Activated CD8-positive, alpha-beta T cell treated with anti-CD3 and anti-CD28 coated beads for 36 hours (primary cell): Measurements from ENCODE around the gene CD74. TPM values are rescaled to one million over a fixed set of nuclear protein-coding genes. Genes with fewer than 3 reads are reported as not detected.

Experiments used
- ATAC-seq: fragments of 200-7000 bp; cut with Tn5 transposase; one replicate; pipeline ENCODE4 v1.10.0; 2021; ENCODE audit warnings: mild to moderate bottlenecking, moderate library complexity
- CTCF ChIA-PET: fragments of 350-600 bp; sonication (Branson Sonifier 250); formaldehyde crosslinking; loops from one replicate; lab custom pipeline; 2021; ENCODE audit warnings: antibody characterized with exemption; lab: Charles Lee
- POLR2A ChIA-PET: fragments of 350-600 bp; sonication (Branson Sonifier 250); formaldehyde crosslinking; loops from one replicate; lab custom pipeline; 2021; ENCODE audit warnings: antibody characterized with exemption; lab: Charles Lee
- DNase-seq: peaks from one replicate; pipeline ENCODE4 v3.0.0-alpha.2; 2020
- H3K27ac Mint-ChIP-seq: one replicate; pipeline ENCODE4 v1.8.0; 2021; ENCODE audit warnings: mild to moderate bottlenecking, mixed read lengths
- H3K27me3 Mint-ChIP-seq: one replicate; pipeline ENCODE4 v1.8.0; 2021; ENCODE audit warnings: mixed read lengths
- H3K36me3 Mint-ChIP-seq: one replicate; pipeline ENCODE4 v1.8.0; 2021; ENCODE audit warnings: low read depth, mixed read lengths
- H3K4me1 Mint-ChIP-seq: one replicate; pipeline ENCODE4 v1.8.0; 2021; ENCODE audit warnings: low read depth, mixed read lengths
- H3K4me3 Mint-ChIP-seq: one replicate; pipeline ENCODE4 v1.8.0; 2021; ENCODE audit warnings: mild to moderate bottlenecking, moderate library complexity, mixed read lengths
- H3K9me3 Mint-ChIP-seq: one replicate; pipeline ENCODE4 v1.8.0; 2021; ENCODE audit warnings: mixed read lengths
- CTCF ChIP-seq: fragments of 200-600 bp; IDR thresholded peaks from one replicate; pipeline ENCODE4 v1.8.0; 2022; ENCODE audit warnings: antibody characterized with exemption, mild to moderate bottlenecking
- intact Hi-C: fragments of 100-400 bp; cut with micrococcal nuclease; formaldehyde crosslinking; loops from one replicate; pipeline ENCODE4 v1.10.0; 2022
- total RNA-seq, 2 experiments: library from RNA; stranded (reverse); gene quantifications; one replicate each; pipeline ENCODE4 v1.2.3, GENCODE V29; 2021

Gene CD74
- total RNA-seq, 2 experiments from 2014 or later, result 277 to 282 TPM

DNA sequence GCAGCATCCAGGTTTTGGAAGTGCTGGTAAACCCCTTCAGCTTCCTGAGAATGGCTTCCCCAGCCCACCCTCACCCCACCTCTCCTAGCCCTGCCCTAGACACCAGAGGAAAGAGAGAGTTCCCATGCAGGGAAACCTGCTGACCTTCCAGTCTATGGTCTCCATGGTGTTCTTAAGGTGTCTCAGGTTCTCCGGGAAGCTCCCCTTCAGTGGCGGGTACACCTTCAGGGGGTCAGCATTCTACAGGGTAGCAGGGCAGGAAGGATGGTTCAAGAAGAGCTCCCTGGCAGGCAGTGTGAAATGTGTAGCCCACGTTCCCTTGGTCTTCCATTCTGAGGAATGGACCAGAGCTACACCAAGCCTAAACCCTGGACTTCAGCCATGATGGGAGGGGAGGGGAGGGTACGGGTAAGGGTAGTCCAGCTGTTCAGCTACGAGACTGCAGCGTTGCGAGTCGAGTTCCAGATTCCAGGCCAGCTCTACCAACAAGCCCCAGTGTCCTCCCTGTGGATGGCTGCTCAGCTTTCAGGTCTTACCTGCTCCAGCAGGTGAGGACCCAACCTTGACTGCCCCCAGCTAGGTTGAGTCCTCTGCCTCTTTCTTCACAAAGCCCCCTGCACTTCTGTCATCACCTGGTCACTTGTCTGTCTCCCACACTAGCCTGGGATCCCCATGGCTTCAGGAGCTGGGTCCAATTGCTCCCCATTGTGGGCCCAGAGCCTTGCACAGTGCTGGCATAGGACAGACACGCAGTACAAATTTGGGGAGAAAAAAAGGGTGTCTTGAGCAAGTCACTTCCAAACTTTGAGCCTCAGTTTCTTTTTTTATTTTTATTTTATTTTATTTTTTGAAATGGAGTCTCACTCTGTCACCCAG lies 7.5 kb downstream of the CD74 start:
- CTCF ChIA-PET, result no interaction called here
- no peaks in the 10 kb centered on the region for H3K27me3 Mint-ChIP-seq
- no peak for TF ChIP-seq CTCF
- H3K9me3 Mint-ChIP-seq, result no peaks in the 10 kb centered on the region
- H3K36me3 Mint-ChIP-seq, result peaks cover 39% of the 10 kb centered on the region
- no peak overlapping the region for H3K4me3 Mint-ChIP-seq
- POLR2A ChIA-PET, result interaction anchor here (0.7 to 2.4 kb wide), 7 partner anchors 7 to 45 kb away, joined by 3 to 8 read pairs (median 4); partner anchors contain the start of gene CD74
- ATAC-seq (no peak), DNase-seq (no peak)
- H3K4me1 Mint-ChIP-seq, result peaks cover 13% of the 10 kb centered on the region
- intact Hi-C loops, result loop anchor here (5.0 kb wide), 1 partner anchor 32 kb away; no protein-coding TSS in a partner anchor
- peak overlapping the region; percentile 42 for H3K27ac Mint-ChIP-seq

DNA sequence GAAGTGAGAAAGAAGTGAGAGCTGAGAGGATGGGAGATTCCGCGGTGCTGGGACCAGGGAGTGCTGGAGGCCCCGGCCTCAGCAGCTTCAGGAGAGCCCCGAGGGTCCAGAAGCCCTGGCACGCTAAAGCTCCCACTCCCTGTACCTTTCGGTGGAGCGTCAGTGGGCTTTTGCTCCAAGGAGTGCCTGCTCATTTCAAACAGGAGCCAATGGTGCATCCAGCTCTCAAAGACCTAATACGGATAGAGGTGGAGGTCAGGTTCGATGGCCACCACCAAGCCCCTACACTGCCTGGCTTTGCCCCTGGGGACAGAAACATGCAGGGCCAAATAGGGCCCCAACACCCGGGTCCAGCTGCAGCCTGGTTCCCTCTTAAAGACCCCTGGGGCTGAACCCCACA lies 8.2 kb downstream of the CD74 start:
- TF ChIP-seq CTCF, result no peak
- ChIA-PET CTCF (interaction anchor here (1.2 kb wide), 1 partner anchor 32 kb away, joined by 4 read pairs; no protein-coding TSS in a partner anchor), POLR2A (interaction anchor here (0.7 to 2.4 kb wide), 6 partner anchors 8 to 44 kb away, joined by 3 to 8 read pairs (median 6); partner anchors contain the start of gene CD74)
- Mint-ChIP-seq H3K9me3 (no peaks in the 10 kb centered on the region), H3K4me3 (no peak overlapping the region), H3K36me3 (peaks cover 34% of the 10 kb centered on the region), H3K27ac (no peak overlapping the region), H3K27me3 (no peaks in the 10 kb centered on the region), H3K4me1 (peaks cover 6% of the 10 kb centered on the region)
- intact Hi-C loops, result loop anchor here (5.0 kb wide), 1 partner anchor 33 kb away; no protein-coding TSS in a partner anchor
- ATAC-seq, result no peak
- DNase-seq, result no peak

DNA sequence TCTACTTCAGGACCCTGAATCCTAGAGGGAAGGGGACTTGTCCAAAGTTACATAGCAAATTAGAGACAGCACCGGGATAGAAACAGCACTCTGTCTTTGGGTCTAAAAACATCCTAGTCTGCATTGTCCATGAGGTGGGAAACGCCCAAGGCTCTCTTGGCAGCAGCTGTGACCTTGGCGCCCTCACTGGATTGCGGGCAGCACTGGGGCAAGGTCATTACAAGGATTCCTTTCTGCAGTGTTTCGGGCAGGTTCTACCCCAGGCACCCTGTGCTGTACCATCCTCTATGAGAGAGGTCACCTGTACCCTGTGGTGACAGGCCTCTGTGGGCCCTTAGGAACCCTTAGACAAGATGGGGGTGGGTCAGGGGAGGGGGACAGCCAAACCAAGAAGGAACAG lies 8.6 kb downstream of the CD74 start:
- intact Hi-C loops, result loop anchor here (5.0 kb wide), 1 partner anchor 33 kb away; no protein-coding TSS in a partner anchor
- Mint-ChIP-seq H3K27me3 (no peaks in the 10 kb centered on the region), H3K27ac (peak overlapping the region; percentile 13), H3K9me3 (no peaks in the 10 kb centered on the region), H3K4me3 (no peak overlapping the region), H3K36me3 (peaks cover 34% of the 10 kb centered on the region), H3K4me1 (peaks cover 6% of the 10 kb centered on the region)
- DNase-seq, result no peak
- ChIA-PET CTCF (interaction anchor here (1.2 kb wide), 1 partner anchor 32 kb away, joined by 4 read pairs; no protein-coding TSS in a partner anchor), POLR2A (interaction anchor here (1.3 to 7.1 kb wide), 6 partner anchors 7 to 44 kb away, joined by 4 to 57 read pairs (median 8); partner anchors contain the start of gene CD74)
- no peak for ATAC-seq
- no peak for TF ChIP-seq CTCF

DNA sequence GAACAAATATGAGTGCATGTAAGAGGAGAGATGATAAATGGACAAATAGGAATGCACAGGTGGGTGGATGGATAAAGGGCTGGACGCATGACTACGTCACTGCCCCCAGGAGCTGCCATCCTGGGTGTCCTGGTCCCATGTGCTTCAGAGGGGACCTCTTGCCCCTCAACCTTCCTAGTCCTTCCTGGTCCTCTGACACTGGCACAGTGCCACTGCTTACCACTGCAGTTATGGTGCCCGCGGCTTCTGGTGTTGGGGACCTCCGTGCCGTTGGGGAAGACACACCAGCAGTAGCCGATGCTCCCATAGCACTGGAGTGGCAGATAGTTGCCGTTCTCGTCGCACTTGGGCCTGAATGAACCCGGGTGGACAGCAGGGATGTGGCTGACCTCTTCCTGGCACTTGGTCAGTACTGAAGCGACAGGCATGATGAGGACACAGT lies 9.8 kb downstream of the CD74 start:
- Mint-ChIP-seq H3K4me1 (no peaks in the 10 kb centered on the region), H3K4me3 (no peak overlapping the region), H3K36me3 (peaks cover 39% of the 10 kb centered on the region), H3K27ac (no peak overlapping the region), H3K27me3 (no peaks in the 10 kb centered on the region), H3K9me3 (no peaks in the 10 kb centered on the region)
- ChIA-PET POLR2A (interaction anchor here (0.6 to 7.1 kb wide), 5 partner anchors 9 to 43 kb away, joined by 3 to 57 read pairs (median 3); partner anchors contain the start of gene CD74), CTCF (interaction anchor here (1.2 kb wide), 1 partner anchor 34 kb away, joined by 4 read pairs; no protein-coding TSS in a partner anchor)
- intact Hi-C loops, result loop anchor here (5.0 kb wide), 1 partner anchor 34 kb away; no protein-coding TSS in a partner anchor
- ATAC-seq, result no peak
- no peak for TF ChIP-seq CTCF
- no peak for DNase-seq
